GM19240 (cell line): ENCODE results near the gene STAT3.

Source experiments
- DNase-seq: peaks from one replicate; pipeline ENCODE4 v3.0.0; 2011; ENCODE audit warnings: low spot score; ENCODE audit not compliant: insufficient read length

Gene STAT3

GRCh38 chr17:42282478-42283080 is 105.7 kb downstream of the STAT3 start:
- DNase-seq, result no peak

- no peak for DNase-seq
Measured at GRCh38 chr17:42281571-42282096, 106.6 kb downstream of the STAT3 start.

- no peak for DNase-seq
Measured at GRCh38 chr17:42279776-42280630, 108.2 kb downstream of the STAT3 start.

GRCh38 chr17:42277342-42277712 is 110.9 kb downstream of the STAT3 start:
- no peak for DNase-seq

DNA sequence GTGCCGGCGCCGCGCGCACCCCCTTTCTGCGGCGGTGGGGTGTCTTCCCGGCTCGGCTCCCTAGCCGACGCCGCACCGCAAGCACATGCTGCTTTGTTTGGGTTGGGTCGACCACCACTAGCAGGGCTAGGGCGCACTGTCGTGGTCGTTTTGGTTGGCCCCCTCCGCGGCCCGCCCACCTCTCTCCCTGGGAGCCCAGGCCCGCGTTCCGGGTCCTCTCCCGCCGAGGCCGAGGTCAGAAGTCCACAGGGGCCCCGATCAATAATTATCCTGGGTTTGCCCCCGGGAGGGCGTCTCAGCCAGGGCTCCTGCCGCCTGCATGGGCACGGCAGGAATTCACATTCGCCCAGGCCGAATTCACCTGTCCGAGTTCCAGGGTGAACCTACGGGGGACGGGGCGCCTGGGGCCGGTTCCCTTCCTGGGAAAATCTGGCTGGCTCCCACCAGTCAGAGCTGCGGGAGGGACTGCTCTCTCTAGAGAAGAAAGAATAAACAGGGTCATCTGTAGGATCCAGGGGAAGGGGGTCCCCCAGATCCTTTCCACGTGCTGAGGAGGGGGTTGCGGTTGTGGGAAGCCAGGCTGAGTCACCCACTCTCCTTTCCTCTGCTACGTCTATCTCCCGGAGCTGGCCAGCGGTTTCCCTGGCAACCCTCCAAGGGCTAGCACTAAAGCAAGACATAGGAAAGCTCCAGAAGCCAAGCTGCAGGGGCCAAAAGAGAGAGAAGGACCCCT is 111.5 kb downstream of the STAT3 start:
- no peak for DNase-seq

DNA sequence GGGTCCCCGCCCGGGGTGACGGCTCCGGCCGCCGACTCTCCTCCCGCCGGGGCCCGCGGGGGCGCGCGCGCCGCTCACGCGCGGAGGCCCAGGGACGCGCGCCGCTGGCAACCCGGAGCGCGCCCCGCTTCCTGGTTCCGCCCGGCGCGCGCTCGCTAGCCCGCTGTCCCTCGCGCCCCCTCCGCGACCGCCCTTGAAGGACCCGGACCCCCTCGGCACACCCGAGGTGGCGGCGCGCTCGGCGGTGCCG is 112.0 kb downstream of the STAT3 start, which contains the start of gene STAT5B:
Gene STAT5B (minus strand): TSS at position 33 of the 250 bp plus-strand sequence. CDS start 44,264 bp downstream, outside the sequence.
- peak; percentile 72 for DNase-seq

- DNase-seq, result no peak
Measured at GRCh38 chr17:42275527-42276358, 112.5 kb downstream of the STAT3 start.

DNA sequence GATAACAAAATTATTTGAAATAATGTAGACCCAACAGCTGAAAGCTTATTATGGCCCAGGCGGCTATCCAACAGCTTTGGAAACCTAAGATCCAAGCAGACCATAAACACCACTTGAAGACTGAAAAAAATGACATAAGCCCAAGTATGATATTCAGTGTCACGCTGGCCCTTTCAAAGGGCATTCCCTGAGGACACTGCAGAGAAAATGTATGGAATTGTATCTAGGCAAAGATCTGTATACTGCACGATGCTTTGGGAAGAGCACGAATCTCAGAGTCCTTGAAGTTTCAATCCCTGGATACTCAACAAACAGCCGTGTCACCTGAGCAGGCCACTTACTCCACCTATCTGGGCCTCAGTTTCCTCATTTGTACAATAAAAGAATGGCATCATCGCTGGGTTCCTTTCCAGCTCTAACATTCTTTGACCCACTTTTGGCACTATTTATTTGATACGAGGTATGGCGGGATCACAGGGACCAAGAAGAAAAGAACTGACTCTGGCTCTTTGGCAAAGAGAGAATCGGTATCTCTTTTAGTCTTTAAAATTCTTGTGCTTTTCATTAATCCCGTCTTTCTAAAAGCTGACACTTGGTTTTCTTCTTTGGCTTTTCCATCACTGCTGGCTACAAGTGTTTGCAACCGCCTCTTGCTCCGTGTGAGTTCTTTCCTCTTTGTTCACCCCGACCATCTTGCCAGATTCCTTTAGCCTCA is 113.3 kb downstream of the STAT3 start:
- DNase-seq, result no peak

DNA sequence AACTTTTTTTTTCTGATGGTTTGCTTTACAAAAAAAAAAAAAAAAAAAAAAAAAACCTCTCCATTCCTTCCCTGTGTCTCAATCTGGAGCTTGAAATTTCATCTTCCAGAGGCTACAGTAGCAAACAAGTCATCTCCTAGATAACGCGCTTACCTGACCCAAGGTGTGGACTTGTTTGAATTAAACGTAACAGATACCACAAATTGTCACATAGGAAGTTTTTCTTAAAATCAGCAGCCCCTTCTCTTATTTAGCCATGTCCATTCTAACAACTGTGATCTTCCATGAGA is 114.0 kb downstream of the STAT3 start:
- DNase-seq, result no peak

- DNase-seq, result no peak
Measured at GRCh38 chr17:42273474-42274252, 114.6 kb downstream of the STAT3 start.

DNA sequence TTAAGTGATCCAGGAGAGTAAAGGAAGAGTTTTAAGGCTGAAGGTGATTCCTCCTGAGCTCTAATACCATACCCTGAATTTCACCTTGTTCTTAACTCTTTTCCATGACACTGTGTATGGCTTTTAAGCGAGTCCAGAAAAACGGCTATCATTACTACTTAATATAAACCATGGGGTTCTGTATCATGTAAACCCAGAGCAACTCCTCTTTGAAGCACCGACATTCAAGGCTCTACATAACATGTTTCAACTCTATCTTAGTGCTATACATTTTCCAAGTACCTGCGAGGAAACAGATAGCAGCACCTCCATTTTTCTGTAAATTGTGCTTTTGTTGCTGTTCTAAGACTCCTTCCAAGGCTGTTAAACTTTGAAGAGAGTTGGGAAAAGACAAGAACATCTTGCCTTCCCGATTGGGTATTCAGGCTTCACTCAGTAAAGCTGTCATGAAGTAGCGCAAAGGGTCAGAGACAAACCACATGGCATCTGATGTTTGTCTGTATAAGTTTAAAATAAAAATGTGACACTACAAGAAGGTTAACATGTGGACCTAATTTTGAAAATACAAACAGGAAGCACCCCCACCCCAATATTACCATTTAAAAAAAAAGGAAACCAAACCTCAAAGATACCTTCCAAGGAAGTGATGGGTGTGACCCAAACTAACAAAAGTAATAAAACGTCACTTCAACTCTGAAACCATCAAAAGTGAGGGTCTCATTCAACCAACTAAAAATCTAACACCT is 115.9 kb downstream of the STAT3 start:
- DNase-seq, result no peak

DNA sequence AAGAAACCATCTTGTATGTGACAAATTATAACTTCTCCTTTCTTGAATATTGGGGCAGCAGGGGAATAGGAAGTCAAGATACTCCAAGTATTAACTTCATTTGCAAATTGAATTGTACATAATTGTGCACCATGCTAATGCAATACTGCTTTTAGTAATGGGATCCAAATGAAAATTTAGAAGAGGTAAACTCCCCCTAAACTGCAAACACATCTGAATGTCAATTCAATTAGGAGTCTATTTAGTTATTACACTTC is 116.5 kb downstream of the STAT3 start:
- no peak for DNase-seq

DNA sequence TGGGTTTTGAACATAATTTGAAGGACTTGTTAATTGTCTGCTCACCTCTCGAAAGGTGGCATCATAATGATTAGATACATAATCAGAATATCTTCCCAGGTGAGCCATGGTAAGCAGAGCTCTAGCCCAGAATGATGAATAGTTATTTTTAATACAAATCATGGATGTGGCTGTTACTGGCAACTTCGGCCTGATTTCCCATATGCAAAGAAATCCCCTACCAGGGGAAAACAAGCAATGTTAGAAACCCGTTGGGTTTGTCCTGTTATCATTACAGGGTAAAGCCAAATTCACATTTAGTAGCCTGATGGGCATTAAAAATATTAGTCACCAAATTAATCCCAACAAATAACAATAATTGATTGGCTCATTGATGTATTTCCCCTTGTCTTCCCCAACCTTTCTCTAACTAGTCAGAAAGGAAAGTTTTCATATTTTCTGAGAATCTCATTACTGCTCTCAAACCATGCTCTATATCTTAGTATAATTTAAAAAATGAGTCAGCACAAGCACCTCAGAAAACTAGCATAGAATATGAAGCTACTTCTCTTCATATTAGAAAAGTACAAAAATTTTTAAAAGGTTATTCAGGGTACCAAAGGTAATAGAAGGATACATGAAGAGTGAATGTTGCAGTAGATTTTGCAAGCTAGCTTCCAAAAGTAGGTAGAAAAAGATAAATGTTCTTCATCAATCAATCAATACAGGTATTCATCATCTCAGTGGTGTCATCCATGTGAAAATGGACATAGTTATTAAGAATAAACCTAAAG is 117.0 kb downstream of the STAT3 start:
- DNase-seq, result no peak

DNA sequence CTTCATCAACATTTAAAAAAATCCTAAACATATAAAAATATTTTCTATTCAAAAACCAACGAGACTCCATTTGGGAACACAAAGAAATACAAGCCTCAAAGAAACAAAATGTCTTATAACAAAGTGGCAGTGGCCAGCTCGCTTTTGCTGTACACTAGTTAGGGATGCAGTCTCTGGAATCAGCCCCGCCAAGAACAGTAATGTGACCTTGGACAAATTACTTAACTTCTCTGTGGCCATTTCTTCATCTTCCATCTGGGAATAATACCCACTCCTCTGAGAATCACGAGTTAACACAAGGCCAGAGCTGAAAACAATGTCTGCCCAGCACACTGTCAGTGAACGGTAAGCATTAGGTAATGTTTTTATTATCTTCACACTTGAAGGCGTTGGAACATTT is 117.6 kb downstream of the STAT3 start:
- DNase-seq, result no peak

DNA sequence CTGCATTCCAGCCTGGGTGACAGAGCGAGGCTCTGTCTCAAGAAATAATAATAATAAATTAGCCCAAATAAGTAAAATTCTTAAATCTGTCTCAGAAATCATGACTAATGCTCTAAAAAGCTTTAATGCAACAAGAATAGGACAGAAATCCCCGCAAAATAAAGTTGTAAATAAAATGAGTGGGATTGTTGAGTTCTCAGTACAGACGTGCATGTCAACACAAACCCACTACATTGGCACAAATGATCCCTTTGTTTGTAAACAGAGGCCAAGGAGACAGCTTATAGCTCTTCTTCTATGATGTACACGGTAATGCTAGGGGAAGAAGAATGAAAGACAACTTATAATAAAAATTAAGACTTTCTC is 118.1 kb downstream of the STAT3 start:
- DNase-seq, result no peak

GRCh38 chr17:42268236-42268635 is 120.0 kb downstream of the STAT3 start:
- no peak for DNase-seq

DNA sequence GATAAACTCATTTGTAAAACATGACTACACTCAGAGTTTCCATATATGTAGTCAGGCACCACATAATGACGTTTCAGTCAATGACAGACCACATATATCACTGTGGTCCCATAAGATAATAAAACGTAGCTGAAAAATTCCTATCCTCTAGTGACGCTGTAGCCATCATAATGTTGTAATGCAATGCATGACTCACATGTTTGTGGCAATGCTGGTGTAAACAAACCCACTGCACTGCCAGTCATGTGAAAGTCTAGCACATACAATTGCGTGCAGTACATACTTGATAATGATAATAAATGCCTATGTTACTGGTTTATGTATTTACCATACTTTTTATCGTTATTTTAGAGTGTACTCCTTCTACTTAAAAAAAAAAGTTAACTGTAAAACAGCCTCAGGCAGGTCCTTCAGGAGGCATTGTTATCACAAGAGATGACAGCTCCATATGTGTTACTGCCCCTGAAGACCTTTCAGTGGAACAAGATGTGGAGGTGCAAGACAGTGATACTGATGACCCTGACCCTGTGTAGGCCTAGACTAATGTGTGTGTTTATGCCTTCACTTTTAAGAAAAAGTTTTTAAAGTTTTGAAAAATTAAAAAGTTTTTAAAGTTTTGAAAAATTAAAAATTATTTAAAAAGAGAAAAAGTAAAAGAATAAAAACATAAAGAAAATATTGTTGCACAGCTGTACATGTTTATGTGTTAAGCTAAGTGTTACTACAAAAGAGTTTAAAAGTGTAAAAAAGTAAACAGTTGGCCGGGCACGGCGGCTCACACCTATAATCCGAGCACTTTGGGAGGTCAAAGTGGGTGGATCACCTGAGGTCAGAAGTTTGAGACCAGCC is 121.1 kb downstream of the STAT3 start:
- no peak for DNase-seq

DNA sequence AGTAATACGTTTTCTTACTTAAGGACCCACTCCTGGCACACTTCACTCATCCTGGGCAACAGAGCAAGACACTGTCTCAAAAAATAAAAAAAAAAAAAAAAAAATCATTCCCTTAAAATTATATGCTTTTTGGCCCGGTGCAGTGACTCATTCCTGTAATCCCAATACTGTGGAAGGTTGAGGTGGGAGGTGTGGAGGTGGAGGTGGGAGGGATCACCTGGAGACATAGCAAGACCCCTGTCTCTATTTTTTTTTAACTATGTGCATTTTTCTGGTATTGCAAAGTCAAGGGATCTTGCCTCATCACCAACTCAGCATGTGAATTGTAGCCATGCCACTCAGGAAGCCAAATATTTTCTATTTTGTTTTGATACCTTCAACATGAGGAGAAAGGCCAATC is 121.8 kb downstream of the STAT3 start:
- no peak for DNase-seq
